ENCODE data around the gene NOP56.

The NOP56 gene

GRCh38 chr20:2651772-2652723 is at the start of gene NOP56:
TSS of gene NOP56 (plus strand) at chr20:2652632. CDS start at chr20:2652661, 29 bp downstream.
- peak; percentile 90 for DNase-seq (ENCODE audit: low spot score)

- DNase-seq (ENCODE audit: low spot score) = no peak
These were observed 49.7 kb upstream of the NOP56 start for GRCh38 chr20:2602746-2603145.

GRCh38 chr20:2603816-2604505 is 48.5 kb upstream of the NOP56 start:
- no peak for DNase-seq (ENCODE audit: low spot score)

- no peak for DNase-seq (ENCODE audit: low spot score)
These were observed 48.0 kb upstream of the NOP56 start for GRCh38 chr20:2604506-2604835.

- DNase-seq (ENCODE audit: low spot score) = no peak
These were observed 45.9 kb upstream of the NOP56 start for GRCh38 chr20:2606507-2607006.

GRCh38 chr20:2610326-2610725 is 42.1 kb upstream of the NOP56 start:
- no peak for DNase-seq (ENCODE audit: low spot score)

- DNase-seq (ENCODE audit: low spot score) = no peak
These were observed 41.3 kb upstream of the NOP56 start for GRCh38 chr20:2610941-2611720.

GRCh38 chr20:2612073-2612472 is 40.4 kb upstream of the NOP56 start:
- DNase-seq (ENCODE audit: low spot score) = no peak

- DNase-seq (ENCODE audit: low spot score) = no peak
These were observed 35.8 kb upstream of the NOP56 start for GRCh38 chr20:2616634-2617033.

GRCh38 chr20:2617099-2617714 is 35.2 kb upstream of the NOP56 start:
- DNase-seq (ENCODE audit: low spot score) = no peak

GRCh38 chr20:2618815-2619214 is 33.6 kb upstream of the NOP56 start:
- DNase-seq (ENCODE audit: low spot score) = no peak

- no peak for DNase-seq (ENCODE audit: low spot score)
These were observed 33.1 kb upstream of the NOP56 start for GRCh38 chr20:2619337-2619736.

GRCh38 chr20:2619961-2620595 is 32.4 kb upstream of the NOP56 start:
- no peak for DNase-seq (ENCODE audit: low spot score)

- no peak for DNase-seq (ENCODE audit: low spot score)
These were observed 28.2 kb upstream of the NOP56 start for GRCh38 chr20:2624190-2624589.

- no peak for DNase-seq (ENCODE audit: low spot score)
These were observed 27.4 kb upstream of the NOP56 start for GRCh38 chr20:2625062-2625461.

GRCh38 chr20:2626853-2627541 is 25.4 kb upstream of the NOP56 start:
- DNase-seq (ENCODE audit: low spot score) = no peak

GRCh38 chr20:2631228-2631627 is 21.2 kb upstream of the NOP56 start:
- no peak for DNase-seq (ENCODE audit: low spot score)

GRCh38 chr20:2633381-2633780 is 19.1 kb upstream of the NOP56 start:
- DNase-seq (ENCODE audit: low spot score) = no peak

GRCh38 chr20:2637246-2637645 is 15.2 kb upstream of the NOP56 start:
- no peak for DNase-seq (ENCODE audit: low spot score)

GRCh38 chr20:2640260-2640659 is 12.2 kb upstream of the NOP56 start:
- no peak for DNase-seq (ENCODE audit: low spot score)

- DNase-seq (ENCODE audit: low spot score) = no peak
These were observed 11.5 kb upstream of the NOP56 start for GRCh38 chr20:2640899-2641298.

Measured in pons (tissue), 1 donor.